Mesenchymal stem cell (in vitro differentiated cells and primary cell): ENCODE results near the gene APBB1IP.
"Not testable (repeated sequence)": the region's sequence is repeated elsewhere in the genome, so short reads cannot be mapped to it uniquely, and the experiment has no call there.

Source experiments
- DNase-seq: peaks from one replicate; pipeline ENCODE4 v3.0.0-alpha.2; 2013
- H2AFZ ChIP-seq: one replicate; pipeline ENCODE4 v1.6.1; 2013; ENCODE audit warnings: low read depth, mild to moderate bottlenecking, control low read depth, inconsistent platforms, low read length, moderate library complexity
- H2AK5ac ChIP-seq: 2 replicates; pipeline ENCODE4 v1.6.1; 2013; ENCODE audit warnings: low read length, moderate library complexity, mild to moderate bottlenecking, inconsistent platforms; ENCODE audit not compliant: severe bottlenecking
- H2BK120ac ChIP-seq: one replicate; pipeline ENCODE4 v1.6.1; 2013; ENCODE audit warnings: low read depth, mild to moderate bottlenecking, inconsistent platforms, low read length, moderate library complexity
- H2BK12ac ChIP-seq, 2 experiments: one replicate each; pipeline ENCODE4 v1.6.1; 2013; ENCODE audit warnings: inconsistent platforms in 2 of 2, low read length in 2 of 2, mild to moderate bottlenecking in 2 of 2, moderate library complexity in 2 of 2, control low read depth in 1 of 2
- H2BK15ac ChIP-seq: one replicate; pipeline ENCODE4 v1.6.1; 2013; ENCODE audit warnings: mild to moderate bottlenecking, low read depth, inconsistent platforms; ENCODE audit not compliant: poor library complexity, severe bottlenecking
- H2BK5ac ChIP-seq: 2 replicates; pipeline ENCODE4 v1.6.1; 2013; ENCODE audit warnings: low read depth, mild to moderate bottlenecking, low read length, control low read depth, inconsistent platforms; ENCODE audit not compliant: poor library complexity, severe bottlenecking
- H3K14ac ChIP-seq, 2 experiments: one replicate each; pipeline ENCODE4 v1.6.1; 2013; ENCODE audit warnings: inconsistent platforms in 2 of 2, low read length in 2 of 2, control low read depth in 1 of 2, mild to moderate bottlenecking in 1 of 2, moderate library complexity in 1 of 2
- H3K18ac ChIP-seq, 2 experiments: one replicate each; pipeline ENCODE4 v1.6.1; 2013; ENCODE audit warnings: inconsistent platforms in 2 of 2, low read length in 2 of 2, control low read depth in 1 of 2, low read depth in 1 of 2, mild to moderate bottlenecking in 1 of 2
- H3K23ac ChIP-seq, 2 experiments: one replicate each; pipeline ENCODE4 v1.6.1; 2013; ENCODE audit warnings: inconsistent platforms in 2 of 2, low read length in 2 of 2, mild to moderate bottlenecking in 2 of 2, moderate library complexity in 2 of 2, control low read depth in 1 of 2
- H3K27ac ChIP-seq: 2 replicates; pipeline ENCODE4 v1.5.1; 2013; ENCODE audit warnings: mild to moderate bottlenecking, moderate library complexity, low read length, control low read depth, inconsistent platforms; ENCODE audit not compliant: poor library complexity, severe bottlenecking
- H3K27me3 ChIP-seq, 2 experiments: 2 replicates each; pipeline versions ENCODE4 v1.6.1 to v1.7.0; 2013; ENCODE audit warnings: low read length in 2 of 2, mild to moderate bottlenecking in 2 of 2, moderate library complexity in 2 of 2, control low read depth in 1 of 2, inconsistent platforms in 1 of 2; ENCODE audit not compliant: control insufficient read depth in 1 of 2, insufficient read depth in 1 of 2
- H3K36me3 ChIP-seq, 2 experiments: 2 replicates each; pipeline versions ENCODE4 v1.6.1 to v1.7.0; 2013; ENCODE audit warnings: low read length in 2 of 2, control low read depth in 1 of 2, inconsistent platforms in 1 of 2, low read depth in 1 of 2, mild to moderate bottlenecking in 1 of 2; ENCODE audit not compliant: insufficient read depth in 2 of 2, control insufficient read depth in 1 of 2
- H3K4ac ChIP-seq, 2 experiments: one replicate each; pipeline ENCODE4 v1.6.1; 2013; ENCODE audit warnings: inconsistent platforms in 2 of 2, low read length in 2 of 2, mild to moderate bottlenecking in 2 of 2, moderate library complexity in 2 of 2, control low read depth in 1 of 2, low read depth in 1 of 2
- H3K4me1 ChIP-seq: 2 replicates; pipeline ENCODE4 v1.6.1; 2013; ENCODE audit warnings: low read depth, low read length, control low read depth; ENCODE audit not compliant: control insufficient read depth, insufficient read depth
- H3K4me2 ChIP-seq: 2 replicates; pipeline ENCODE4 v1.6.1; 2013; ENCODE audit warnings: low read length, mild to moderate bottlenecking, inconsistent platforms; ENCODE audit not compliant: poor library complexity, severe bottlenecking
- H3K4me3 ChIP-seq, 2 experiments: 2 replicates each; pipeline versions ENCODE4 v1.5.1 to v1.7.0; 2013; ENCODE audit warnings: low read length in 2 of 2, mild to moderate bottlenecking in 2 of 2, control low read depth in 1 of 2, low read depth in 1 of 2; ENCODE audit not compliant: insufficient read depth in 1 of 2
- H3K79me1 ChIP-seq: replicated peaks from 2 replicates; pipeline ENCODE4 v1.6.1; 2013; ENCODE audit warnings: mild to moderate bottlenecking, control low read depth, low read length, inconsistent platforms; ENCODE audit not compliant: poor library complexity, severe bottlenecking
- H3K9ac ChIP-seq: 2 replicates; pipeline ENCODE4 v1.7.0; 2013; ENCODE audit warnings: mild to moderate bottlenecking, low read length, moderate library complexity
- H3K9me3 ChIP-seq: 2 replicates; pipeline ENCODE4 v1.7.0; 2013; ENCODE audit warnings: mild to moderate bottlenecking, low read length; ENCODE audit not compliant: control insufficient read depth
- H4K8ac ChIP-seq: one replicate; pipeline ENCODE4 v1.6.1; 2013; ENCODE audit warnings: inconsistent platforms, mild to moderate bottlenecking, low read length, moderate library complexity
- H4K91ac ChIP-seq: one replicate; pipeline ENCODE4 v1.6.1; 2013; ENCODE audit warnings: mild to moderate bottlenecking, low read length, inconsistent platforms
- WGBS: methylation state at CpG from one replicate; pipeline ENCODE4 v1.1.7; 2013; ENCODE audit warnings: mixed read lengths; 5-methylcytosine and 5-hydroxymethylcytosine counted together

APBB1IP gene

GRCh38 chr10:26586211-26586610 is 148.1 kb downstream of the APBB1IP start:
- no peak overlapping the region for H3K14ac ChIP-seq
- peaks cover 0 to 12% of the 10 kb centered on the region in 2 experiments for H3K27me3 ChIP-seq
- no peak for DNase-seq
- no peak overlapping the region for H3K23ac ChIP-seq
- no peaks in the 10 kb centered on the region for H3K9me3 ChIP-seq
- H2BK120ac ChIP-seq: no peak overlapping the region
- no peaks in the 10 kb centered on the region for H3K4me1 ChIP-seq
- H3K18ac ChIP-seq: no peak overlapping the region
- H3K27ac ChIP-seq: no peak overlapping the region
- 78% methylated on average over 11 of the region's 11 CpGs for WGBS
- no peaks in the 10 kb centered on the region for H3K36me3 ChIP-seq
- no peak overlapping the region for H3K4ac ChIP-seq
- no peak overlapping the region for H2BK5ac ChIP-seq
- no peak overlapping the region for H2BK12ac ChIP-seq
- no peak overlapping the region for H2BK15ac ChIP-seq
- no peak overlapping the region for H2AK5ac ChIP-seq
- no peak overlapping the region for H4K91ac ChIP-seq
- no peak overlapping the region for H4K8ac ChIP-seq
- no peaks in the 10 kb centered on the region for H3K79me1 ChIP-seq
- no peak overlapping the region for H2AFZ ChIP-seq
- no peak overlapping the region for H3K4me2 ChIP-seq
- H3K4me3 ChIP-seq: no peak overlapping the region
- H3K9ac ChIP-seq: no peak overlapping the region

GRCh38 chr10:26588611-26589010 is 150.5 kb downstream of the APBB1IP start:
- no peaks in the 10 kb centered on the region for H3K9me3 ChIP-seq
- WGBS: 77% methylated on average over 12 of the region's 12 CpGs
- H3K23ac ChIP-seq: no peak overlapping the region
- no peak overlapping the region for H3K27ac ChIP-seq
- no peak overlapping the region for H2BK5ac ChIP-seq
- H3K4ac ChIP-seq: no peak overlapping the region
- no peak for DNase-seq
- H3K14ac ChIP-seq: no peak overlapping the region
- no peak overlapping the region for H2AK5ac ChIP-seq
- no peak overlapping the region for H3K4me3 ChIP-seq
- H2BK15ac ChIP-seq: no peak overlapping the region
- no peak overlapping the region for H2BK120ac ChIP-seq
- H4K91ac ChIP-seq: no peak overlapping the region
- H3K4me1 ChIP-seq: no peaks in the 10 kb centered on the region
- no peak overlapping the region for H3K18ac ChIP-seq
- H4K8ac ChIP-seq: no peak overlapping the region
- H2AFZ ChIP-seq: no peak overlapping the region
- no peak overlapping the region for H3K9ac ChIP-seq
- H2BK12ac ChIP-seq: no peak overlapping the region
- H3K79me1 ChIP-seq: no peaks in the 10 kb centered on the region
- peaks cover 0 to 9% of the 10 kb centered on the region in 2 experiments for H3K27me3 ChIP-seq
- no peak overlapping the region for H3K4me2 ChIP-seq
- no peaks in the 10 kb centered on the region for H3K36me3 ChIP-seq

GRCh38 chr10:26589813-26590212 is 151.7 kb downstream of the APBB1IP start:
- H2AFZ ChIP-seq, H3K27ac ChIP-seq, H3K23ac ChIP-seq, H3K18ac ChIP-seq, H3K14ac ChIP-seq, H3K79me1 ChIP-seq, H4K8ac ChIP-seq, H2BK15ac ChIP-seq, H3K4me2 ChIP-seq, H2BK120ac ChIP-seq, H2BK12ac ChIP-seq, H3K9ac ChIP-seq, H2AK5ac ChIP-seq, H2BK5ac ChIP-seq, H3K27me3 ChIP-seq, H3K4me1 ChIP-seq, H3K9me3 ChIP-seq, H4K91ac ChIP-seq, DNase-seq, H3K4ac ChIP-seq, H3K4me3 ChIP-seq, H3K36me3 ChIP-seq: not testable (repeated sequence)
- 81% methylated on average over 3 of the region's 5 CpGs for WGBS

- H3K4ac ChIP-seq: no peak overlapping the region
- H2BK15ac ChIP-seq: no peak overlapping the region
- no peak overlapping the region for H3K4me2 ChIP-seq
- H3K14ac ChIP-seq: no peak overlapping the region
- H2AK5ac ChIP-seq: no peak overlapping the region
- no peak overlapping the region for H3K4me3 ChIP-seq
- H4K91ac ChIP-seq: no peak overlapping the region
- H3K4me1 ChIP-seq: no peaks in the 10 kb centered on the region
- no peak overlapping the region for H3K9ac ChIP-seq
- H3K79me1 ChIP-seq: no peaks in the 10 kb centered on the region
- H3K23ac ChIP-seq: no peak overlapping the region
- no peaks in the 10 kb centered on the region for H3K9me3 ChIP-seq
- no peaks in the 10 kb centered on the region for H3K36me3 ChIP-seq
- no peak overlapping the region for H2AFZ ChIP-seq
- H2BK5ac ChIP-seq: no peak overlapping the region
- no peak overlapping the region for H2BK120ac ChIP-seq
- no peak overlapping the region for H3K18ac ChIP-seq
- WGBS: 54% methylated on average over 19 of the region's 19 CpGs
- H3K27ac ChIP-seq: no peak overlapping the region
- H4K8ac ChIP-seq: no peak overlapping the region
- DNase-seq: no peak
- no peak overlapping the region for H2BK12ac ChIP-seq
- no peaks in the 10 kb centered on the region for H3K27me3 ChIP-seq
Measured at GRCh38 chr10:26593896-26594295, 155.8 kb downstream of the APBB1IP start.
